Hematopoietic multipotent progenitor cell treated with erythropoietin and hydrocortisone succinate and interleukin-3 and kit ligand, for 4 days (in vitro differentiated cells): ENCODE data around the gene DYNLT4.
A peak's percentile ranks its signal among the peaks of the same experiment; 100 is the strongest.
"Not testable (repeated sequence)": the region's sequence is repeated elsewhere in the genome, so short reads cannot be mapped to it uniquely, and the experiment has no call there.

Experiments used
- DNase-seq: peaks from one replicate; pipeline ENCODE4 v3.0.0-alpha.2; 2015

The DYNLT4 gene

GRCh38 chr1:44786841-44787426 is 20.2 kb downstream of the DYNLT4 start:
- DNase-seq = no peak

- DNase-seq = peak; percentile 81
Measured at GRCh38 chr1:44786138-44786840, 20.9 kb downstream of the DYNLT4 start.

GRCh38 chr1:44785501-44786137 is 21.5 kb downstream of the DYNLT4 start:
- DNase-seq = no peak

GRCh38 chr1:44785029-44785380 is 22.1 kb downstream of the DYNLT4 start:
- no peak for DNase-seq

- peak; percentile 67 for DNase-seq
Measured at GRCh38 chr1:44784094-44785028, 22.8 kb downstream of the DYNLT4 start.

- DNase-seq = no peak
Measured at GRCh38 chr1:44783697-44784093, 23.5 kb downstream of the DYNLT4 start.

- no peak for DNase-seq
Measured at GRCh38 chr1:44780583-44781121, 26.5 kb downstream of the DYNLT4 start.

GRCh38 chr1:44778705-44779576 is 28.2 kb downstream of the DYNLT4 start:
- DNase-seq = no peak

- peak; percentile 55 for DNase-seq
Measured at GRCh38 chr1:44777969-44778635, 29.0 kb downstream of the DYNLT4 start.

GRCh38 chr1:44777547-44777946 is 29.6 kb downstream of the DYNLT4 start:
- no peak for DNase-seq

- DNase-seq = no peak
Measured at GRCh38 chr1:44776730-44777068, 30.5 kb downstream of the DYNLT4 start.

- DNase-seq = peak; percentile 68
Measured at GRCh38 chr1:44775930-44776729, 31.0 kb downstream of the DYNLT4 start.

- peak; percentile 98 for DNase-seq
Measured at GRCh38 chr1:44775078-44775929, 31.8 kb downstream of the DYNLT4 start, which contains the start of gene RPS8. RPS8 (plus strand) TSS chr1:44775540; CDS start chr1:44775597, 57 bp downstream.

GRCh38 chr1:44766421-44766820 is 40.7 kb downstream of the DYNLT4 start:
- DNase-seq = not testable (repeated sequence)

- DNase-seq = no peak
Measured at GRCh38 chr1:44760876-44761275, 46.3 kb downstream of the DYNLT4 start.

- DNase-seq = no peak
Measured at GRCh38 chr1:44759077-44759476, 48.1 kb downstream of the DYNLT4 start.

- DNase-seq = no peak
Measured at GRCh38 chr1:44757420-44757819, 49.7 kb downstream of the DYNLT4 start.
